LoVo (cell line): ENCODE measurements around the gene ENO1.

ENCODE experiments used
- DNase-seq: peaks from one replicate; pipeline ENCODE4 v3.0.0-alpha.2; 2016; ENCODE audit warnings: low spot score

Gene ENO1

GRCh38 chr1:8813016-8813763 is 65.3 kb downstream of the ENO1 start:
- no peak for DNase-seq

GRCh38 chr1:8812081-8812480 is 66.4 kb downstream of the ENO1 start:
- no peak for DNase-seq
